Stimulated activated CD8-positive, alpha-beta memory T cell treated with anti-CD3 and anti-CD28 coated beads, Interleukin-4, amount 100 ng/mL, for 48 hours (primary cell): ENCODE measurements around the gene GLE1.
A peak's percentile ranks its signal among the peaks of the same experiment; 100 is the strongest.

Experiments
- DNase-seq: peaks from one replicate; pipeline ENCODE4 v3.0.0-alpha.2; 2020

GLE1 gene, protein sequence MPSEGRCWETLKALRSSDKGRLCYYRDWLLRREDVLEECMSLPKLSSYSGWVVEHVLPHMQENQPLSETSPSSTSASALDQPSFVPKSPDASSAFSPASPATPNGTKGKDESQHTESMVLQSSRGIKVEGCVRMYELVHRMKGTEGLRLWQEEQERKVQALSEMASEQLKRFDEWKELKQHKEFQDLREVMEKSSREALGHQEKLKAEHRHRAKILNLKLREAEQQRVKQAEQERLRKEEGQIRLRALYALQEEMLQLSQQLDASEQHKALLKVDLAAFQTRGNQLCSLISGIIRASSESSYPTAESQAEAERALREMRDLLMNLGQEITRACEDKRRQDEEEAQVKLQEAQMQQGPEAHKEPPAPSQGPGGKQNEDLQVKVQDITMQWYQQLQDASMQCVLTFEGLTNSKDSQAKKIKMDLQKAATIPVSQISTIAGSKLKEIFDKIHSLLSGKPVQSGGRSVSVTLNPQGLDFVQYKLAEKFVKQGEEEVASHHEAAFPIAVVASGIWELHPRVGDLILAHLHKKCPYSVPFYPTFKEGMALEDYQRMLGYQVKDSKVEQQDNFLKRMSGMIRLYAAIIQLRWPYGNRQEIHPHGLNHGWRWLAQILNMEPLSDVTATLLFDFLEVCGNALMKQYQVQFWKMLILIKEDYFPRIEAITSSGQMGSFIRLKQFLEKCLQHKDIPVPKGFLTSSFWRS

DNA sequence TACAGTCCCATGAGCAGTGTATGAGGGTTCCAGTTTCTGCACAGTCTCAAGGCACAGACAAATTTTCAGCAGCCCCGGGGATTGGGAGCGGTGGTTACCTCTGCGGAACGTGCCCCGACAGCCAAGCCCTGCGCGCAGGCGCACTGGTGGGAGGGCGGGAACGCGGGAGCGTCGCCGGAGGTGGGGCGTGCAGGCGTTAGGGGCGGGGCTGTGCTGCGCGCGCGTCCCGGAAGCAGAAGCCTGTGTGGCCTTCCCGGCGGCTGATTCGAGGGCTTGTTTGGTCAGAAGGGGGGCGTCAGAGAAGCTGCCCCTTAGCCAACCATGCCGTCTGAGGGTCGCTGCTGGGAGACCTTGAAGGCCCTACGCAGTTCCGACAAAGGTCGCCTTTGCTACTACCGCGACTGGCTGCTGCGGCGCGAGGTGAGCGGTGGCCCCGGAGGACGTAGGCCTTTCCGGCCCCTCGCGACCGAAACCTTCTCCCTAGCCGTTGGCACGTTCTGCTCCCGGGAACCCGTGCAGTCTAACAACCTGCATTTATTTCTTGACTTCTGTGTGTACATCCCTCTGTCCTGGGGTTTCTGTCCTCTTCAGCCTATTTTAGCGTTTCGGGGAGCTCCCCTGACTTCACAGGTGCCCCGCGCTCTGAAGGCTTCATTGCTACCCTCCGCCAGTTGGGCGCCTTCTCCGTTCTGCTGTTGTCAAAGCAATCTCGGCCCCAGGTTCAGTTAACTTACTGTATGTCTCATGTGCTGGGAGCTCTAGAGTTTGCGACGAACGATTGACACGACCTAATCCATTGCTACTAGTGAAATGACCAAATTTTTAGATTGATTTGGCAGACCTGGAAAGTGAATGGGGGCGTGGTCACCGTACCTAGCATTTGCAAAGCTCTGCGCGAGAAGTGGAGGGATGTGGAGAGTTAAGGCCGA lies at the start of gene GLE1:
GLE1 (plus strand) TSS at position 235 of the 929 bp plus-strand sequence; CDS start at position 322, 87 bp downstream.
- peak; percentile 99 for DNase-seq

DNA sequence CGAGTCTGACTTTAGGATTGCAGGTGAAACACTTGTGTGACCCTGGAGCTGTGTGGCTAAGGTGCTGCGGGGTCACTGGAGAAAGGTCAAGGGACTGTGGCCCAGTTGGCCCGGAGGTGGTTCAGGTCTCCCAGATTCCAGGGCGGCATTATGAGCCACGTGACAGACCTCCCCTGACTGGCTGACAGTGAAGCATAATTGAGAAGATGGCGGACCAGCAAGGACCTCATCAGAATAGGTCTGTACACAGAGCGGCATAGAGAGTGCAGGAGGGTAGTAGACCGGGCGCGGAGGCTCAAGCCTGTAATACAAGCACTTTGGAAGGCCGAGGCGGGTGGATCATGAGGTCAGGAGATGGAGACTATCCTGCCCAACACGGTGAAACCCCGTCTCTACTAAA lies 49.5 kb upstream of the GLE1 start:
- no peak for DNase-seq

DNA sequence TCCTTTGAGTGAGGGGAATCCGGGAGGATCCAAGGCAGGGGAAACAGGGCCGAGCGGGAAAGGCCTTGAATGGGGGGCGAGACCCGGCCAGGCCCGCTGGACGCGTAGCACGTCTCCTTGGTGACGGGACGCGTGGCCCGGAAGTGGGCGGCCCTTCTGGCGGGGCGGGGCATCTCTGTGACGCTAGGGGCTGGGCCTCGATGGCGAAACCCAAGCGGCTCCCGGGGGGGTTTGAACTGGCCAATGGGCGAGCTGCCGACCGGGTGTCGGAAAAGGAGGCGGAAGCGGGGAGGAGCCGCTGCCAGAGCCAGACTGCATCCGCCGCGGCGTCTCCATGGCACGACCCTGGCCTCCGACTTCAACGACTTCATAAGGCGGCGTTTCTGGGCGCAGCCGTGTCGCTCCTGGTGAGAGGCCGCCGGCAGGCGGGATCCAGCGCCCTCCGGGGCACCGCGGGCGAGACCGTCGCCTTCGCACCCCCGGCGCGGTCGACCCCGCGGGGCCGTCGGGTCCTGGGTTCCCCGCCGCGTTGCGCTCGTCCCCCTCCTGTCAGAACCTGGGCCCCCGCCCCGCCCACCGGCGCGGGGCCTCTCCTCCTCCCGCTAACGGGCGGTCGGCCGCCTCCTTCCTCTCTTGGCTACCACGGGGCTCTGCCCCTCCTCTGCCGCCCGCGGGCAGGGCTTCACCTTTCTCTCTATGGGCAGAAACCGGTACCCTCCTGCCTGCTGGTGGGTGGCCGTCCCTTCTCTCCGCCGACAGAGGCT lies 48.5 kb upstream of the GLE1 start, which contains the start of gene ODF2:
ODF2 (plus strand) TSS at position 158 of the 764 bp plus-strand sequence; CDS start at position 244, 86 bp downstream.
- peak; percentile 99 for DNase-seq

DNA sequence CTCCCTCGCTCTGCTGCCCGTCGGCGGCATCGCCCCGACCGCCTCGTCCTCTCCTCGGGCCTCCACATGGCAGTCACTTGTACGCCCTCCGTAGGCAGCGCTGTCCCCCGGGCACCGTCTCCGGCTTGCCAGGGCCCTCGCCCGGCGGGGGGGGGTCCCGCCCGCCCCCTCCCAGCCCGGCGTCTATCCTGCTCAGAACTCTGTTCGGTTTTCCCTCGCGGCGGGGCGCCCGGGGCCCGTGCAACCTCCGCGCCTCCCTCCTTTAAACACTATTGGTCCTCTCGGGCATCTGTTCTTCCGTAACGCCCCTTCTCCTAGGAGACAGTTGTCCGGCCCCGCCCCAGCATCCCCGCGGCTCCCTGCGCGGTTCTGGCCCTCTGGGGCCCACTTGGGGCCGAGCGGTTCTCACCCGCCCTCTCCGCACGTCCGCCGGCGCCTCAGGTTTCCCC lies 47.9 kb upstream of the GLE1 start:
- peak; percentile 81 for DNase-seq

DNA sequence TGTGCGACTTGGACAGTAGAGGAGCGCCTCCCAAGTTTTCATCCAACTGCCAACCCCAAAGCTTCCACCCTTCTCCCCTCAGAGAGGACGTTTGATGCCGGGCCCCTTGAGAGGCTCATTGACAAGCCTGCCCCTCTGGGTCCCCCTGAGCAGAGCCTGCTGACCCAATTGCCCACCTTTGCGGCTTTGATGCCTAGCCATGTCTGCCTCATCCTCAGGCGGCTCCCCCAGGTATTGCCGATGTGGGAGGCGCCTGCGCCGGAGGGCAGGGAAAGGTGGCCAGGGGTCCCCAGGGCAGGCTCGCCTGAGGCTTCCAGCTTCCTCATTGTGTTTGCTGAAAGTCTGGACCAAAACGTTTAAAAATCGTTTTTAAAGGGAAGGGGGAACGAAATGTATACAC lies 47.3 kb upstream of the GLE1 start:
- DNase-seq, result no peak

DNA sequence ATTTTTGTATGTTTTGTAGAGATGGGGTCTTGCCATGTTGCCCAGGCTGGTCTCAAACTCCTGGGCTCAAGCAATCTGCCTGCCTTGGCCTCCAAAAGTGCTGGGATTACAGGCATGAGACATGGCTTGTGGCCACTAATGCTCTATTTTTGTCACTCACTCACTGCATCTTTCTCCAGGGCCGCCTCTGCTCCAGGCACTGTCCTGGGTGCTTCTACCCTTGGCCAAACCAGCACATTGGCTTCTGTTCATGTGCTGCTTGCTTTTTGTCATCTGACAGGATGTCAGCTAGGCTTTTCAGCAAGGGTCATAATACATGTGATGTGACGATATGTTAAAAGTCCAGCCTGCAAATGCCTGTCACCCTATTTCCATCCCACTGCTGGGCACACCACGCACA lies 45.5 kb upstream of the GLE1 start:
- no peak for DNase-seq

DNA sequence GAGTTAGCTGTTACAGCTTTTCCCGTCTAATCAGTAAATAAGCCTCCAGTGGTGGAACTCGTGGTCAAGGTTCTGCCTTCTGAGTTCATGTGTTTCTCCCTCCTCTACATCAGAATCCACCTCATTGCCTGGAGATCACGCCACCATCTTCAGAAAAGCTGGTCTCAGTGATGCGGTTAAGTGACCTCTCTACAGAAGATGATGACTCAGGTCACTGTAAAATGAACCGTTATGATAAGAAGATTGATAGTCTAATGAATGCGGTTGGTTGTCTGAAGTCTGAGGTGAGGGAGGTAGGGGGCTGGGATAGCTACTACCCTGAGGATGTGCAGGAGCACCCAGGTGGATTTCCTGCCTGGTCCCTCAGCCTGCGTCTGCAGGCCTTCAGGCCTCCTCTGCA lies 35.4 kb upstream of the GLE1 start:
- DNase-seq, result no peak

DNA sequence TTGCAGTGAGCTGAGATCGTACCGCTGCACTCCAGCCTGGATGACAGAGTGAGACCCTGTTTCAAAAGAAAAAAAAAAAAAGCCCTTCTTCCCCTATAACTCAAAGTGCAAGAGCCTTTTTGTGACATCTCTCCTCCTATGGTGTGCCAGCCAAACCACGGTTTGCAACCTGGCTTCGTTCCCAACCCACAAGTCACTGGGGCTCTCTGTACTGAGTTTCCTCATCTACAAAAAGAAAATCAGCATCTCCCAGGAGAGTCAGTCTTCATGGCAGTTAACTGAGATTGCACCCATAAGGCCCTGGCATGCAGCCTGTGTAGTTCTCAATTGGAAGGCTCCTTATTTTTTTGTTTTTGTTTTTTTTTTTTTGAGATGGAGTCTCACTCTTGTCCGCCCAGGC lies 34.0 kb upstream of the GLE1 start:
- peak; percentile 28 for DNase-seq

DNA sequence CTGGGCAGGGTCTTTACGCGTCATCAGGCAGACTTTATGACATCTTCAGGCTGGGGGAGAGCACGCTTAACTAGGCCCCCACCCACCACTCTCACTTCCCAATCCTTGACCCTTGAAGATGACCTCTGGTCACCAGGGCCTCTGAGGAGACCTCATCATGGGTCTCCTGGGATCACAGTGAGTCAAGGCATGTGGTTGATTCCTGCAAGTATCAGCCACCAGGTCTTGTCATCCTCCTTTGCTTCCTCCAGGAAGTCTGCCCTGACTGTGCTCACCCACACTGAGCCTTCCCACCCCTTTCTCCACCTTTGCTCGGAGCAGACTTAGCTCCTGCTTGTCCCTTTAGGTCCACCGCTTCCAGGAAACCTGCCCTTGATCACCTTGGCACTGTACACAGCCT lies 31.4 kb upstream of the GLE1 start:
- no peak for DNase-seq

DNA sequence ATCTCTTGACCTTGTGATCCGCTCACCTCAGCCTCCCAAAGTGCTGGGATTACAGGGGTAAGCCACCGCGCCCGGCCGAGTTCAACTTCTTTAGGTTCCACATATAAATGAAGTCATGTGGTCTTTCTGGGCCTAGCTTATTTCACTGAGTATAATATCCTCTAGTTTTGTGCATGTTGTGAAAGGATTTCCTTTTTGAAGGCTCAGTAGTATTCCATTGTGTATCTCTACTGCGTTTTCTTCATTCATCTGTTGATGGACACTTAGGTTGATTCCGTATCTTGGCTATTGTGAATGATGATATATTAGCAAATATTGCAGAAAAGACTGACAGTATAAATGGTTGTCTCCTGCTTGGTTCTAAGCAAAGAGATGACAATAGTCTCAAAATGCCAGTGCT lies 28.7 kb upstream of the GLE1 start:
- DNase-seq, result no peak

DNA sequence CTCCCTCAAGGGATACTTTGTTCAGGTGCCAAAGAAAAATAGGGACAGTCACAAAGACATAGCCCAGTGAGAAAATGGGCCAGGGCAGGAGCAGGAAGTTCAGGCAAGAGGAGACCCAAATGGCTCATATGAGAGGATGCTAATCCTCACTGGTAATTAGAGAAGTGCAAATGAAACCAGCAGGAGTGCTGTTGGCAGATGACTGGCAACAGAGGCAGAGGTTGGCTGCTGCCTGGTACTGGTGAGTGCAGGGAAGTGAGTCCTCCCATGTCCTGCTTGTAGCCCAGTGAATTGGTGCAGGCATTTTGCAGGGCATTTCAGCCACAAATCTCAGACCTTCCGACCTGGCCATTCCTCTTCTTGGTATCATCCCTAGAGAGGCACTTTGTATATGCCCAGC lies 25.3 kb upstream of the GLE1 start:
- no peak for DNase-seq

DNA sequence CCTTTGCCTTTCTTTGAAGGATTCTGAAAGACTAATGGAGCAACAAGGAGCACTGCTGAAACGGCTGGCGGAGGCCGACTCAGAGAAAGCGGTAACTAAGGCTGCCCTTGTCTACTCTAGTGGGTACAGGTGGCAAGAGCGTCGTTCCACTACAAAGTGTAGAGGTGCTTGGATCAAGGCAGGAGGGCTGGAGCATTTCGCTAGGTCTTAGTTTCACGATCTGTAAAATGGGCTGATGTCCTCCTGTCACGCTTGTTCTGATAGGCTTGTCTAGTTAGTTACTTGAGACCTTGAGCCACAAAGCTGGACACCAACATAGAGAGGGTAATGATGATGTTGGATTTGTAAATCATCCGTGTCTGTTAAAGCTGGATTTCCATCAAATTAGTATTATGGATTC lies 23.0 kb upstream of the GLE1 start:
- DNase-seq, result no peak

DNA sequence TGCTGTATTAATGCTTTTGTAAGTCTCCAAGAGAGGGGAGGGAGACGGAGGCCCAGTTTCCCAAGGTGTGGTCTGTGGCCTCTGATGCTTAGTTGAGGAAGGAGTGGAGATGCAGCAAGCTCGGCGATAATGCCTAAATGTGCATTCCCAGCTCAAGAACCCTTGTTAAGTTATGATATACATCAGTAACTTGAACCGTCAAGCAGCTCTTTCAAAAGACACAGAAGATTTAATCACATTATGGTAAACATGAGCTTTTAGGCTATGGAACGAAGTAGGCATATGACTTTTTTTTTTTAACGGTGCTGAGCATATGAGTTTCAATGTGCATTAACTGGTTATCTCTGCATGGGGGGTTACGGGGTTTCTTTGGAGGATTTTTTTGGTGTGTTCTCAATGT lies 22.3 kb upstream of the GLE1 start:
- no peak for DNase-seq

DNA sequence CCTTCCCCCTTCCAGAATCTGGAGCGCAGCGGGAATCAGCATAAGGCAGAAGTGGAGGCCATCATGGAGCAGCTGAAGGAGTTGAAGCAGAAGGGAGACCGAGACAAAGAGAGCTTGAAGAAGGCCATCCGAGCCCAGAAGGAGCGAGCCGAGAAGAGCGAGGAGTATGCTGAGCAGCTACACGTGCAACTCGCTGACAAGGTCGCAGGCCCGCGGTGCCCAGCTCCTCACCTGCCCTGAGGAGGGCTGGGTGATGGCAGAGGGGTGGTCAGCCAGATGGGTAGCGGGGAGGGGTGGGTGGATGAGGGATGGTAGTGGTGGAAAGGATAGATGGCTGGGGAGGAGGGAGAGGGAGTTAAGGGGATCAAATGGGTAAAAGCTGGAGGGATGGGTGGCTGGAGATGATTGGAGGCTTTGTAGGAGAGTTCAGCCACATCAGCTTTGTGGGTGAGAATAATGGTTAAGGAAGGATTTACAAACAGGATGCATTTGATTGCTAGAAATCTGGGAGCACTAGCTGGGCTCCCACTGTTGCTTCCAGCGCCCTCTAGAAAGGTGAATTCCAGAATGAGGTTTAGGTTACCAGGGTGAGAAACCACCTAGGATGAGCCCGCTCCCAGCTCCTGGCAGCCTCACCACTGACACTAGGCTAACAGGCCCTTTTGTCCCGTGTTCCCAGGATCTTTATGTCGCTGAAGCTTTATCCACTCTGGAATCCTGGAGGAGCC lies 19.7 kb upstream of the GLE1 start:
- no peak for DNase-seq

DNA sequence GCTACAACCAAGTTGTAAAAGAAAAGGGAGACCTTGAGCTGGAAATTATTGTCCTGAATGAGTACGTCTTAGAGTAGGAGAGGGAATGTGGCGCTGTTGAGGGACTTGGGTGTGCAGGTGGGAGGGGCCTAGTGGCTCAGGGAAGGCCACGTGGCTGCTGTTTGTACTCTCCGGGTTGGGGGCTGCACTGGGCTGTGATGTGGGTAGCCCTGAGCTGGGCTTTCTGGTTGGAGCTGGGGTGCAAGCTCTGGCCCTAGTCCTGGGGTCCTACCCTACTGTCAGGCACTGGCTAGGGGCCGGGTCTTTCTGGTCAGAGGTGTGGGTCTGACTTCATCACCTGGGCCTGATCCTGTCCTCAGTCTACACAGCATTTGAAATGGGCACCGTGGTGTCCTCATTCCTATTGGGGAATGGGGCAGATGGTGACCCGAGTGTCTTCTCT lies 19.1 kb upstream of the GLE1 start:
- no peak for DNase-seq

DNA sequence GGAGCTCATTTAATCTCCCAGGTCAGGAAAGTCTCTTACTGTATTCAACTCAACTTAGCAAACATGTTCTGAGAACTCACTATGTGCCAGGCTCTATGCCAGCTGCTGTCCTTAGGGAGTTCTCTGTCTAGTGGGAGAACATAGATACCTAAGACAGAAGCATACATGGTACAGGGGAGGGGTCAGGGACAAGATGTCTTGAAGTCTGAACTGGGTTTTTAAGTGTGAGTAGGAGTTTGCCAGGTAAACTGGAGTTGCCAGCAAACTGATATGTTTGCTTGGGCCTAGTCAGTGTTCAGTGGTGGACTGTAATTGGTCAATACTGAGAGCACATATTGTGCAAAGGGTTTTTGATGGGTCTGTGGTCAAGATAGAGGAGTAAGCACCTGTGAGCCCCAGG lies 18.3 kb upstream of the GLE1 start:
- DNase-seq, result no peak

DNA sequence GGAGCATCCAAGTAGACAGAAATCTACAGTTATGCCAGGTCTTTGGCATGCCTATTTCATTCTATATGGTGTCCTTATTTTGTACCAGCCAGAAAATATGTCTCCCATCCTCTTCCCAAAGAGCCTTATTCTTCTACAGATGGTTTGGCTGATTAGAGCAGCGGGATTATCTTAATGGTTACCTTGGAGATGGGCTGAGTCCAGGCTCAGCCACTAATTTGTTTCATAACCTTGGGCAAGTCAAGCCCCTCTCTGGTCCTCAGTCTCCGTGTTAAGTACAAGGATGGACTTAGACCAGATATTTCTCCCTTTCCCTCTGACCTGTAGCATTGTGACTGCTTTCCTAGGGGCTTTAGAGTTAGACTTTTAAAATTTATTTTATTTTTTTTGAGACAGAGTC lies 11.1 kb upstream of the GLE1 start:
- DNase-seq, result no peak

DNA sequence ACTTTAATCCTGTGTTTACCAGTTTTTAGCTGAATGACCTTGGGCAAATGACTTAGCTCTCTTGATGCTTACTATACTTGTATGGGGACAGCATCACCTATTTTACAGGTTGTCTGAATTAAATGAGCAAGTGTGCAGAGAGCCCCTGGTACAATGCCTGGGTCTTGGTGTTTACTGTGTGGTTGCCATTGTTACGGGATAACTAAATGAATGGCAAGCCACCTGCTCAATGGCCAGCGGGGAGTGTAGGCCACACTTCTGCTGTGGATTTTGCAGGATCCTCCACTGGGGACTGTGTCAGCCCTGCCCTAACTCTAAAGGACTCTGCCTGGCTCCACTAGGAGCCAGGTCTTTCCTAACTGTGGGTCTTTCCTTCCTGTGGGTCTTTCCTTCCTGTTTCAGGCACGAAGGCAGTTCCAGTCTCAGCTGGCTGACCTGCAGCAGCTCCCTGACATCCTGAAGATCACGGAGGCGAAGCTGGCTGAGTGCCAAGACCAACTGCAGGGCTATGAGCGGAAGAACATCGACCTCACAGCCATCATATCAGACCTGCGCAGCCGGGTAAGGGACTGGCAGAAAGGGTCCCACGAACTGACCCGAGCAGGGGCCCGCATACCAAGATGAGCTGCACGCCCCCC lies 10.3 kb upstream of the GLE1 start:
- DNase-seq, result no peak

DNA sequence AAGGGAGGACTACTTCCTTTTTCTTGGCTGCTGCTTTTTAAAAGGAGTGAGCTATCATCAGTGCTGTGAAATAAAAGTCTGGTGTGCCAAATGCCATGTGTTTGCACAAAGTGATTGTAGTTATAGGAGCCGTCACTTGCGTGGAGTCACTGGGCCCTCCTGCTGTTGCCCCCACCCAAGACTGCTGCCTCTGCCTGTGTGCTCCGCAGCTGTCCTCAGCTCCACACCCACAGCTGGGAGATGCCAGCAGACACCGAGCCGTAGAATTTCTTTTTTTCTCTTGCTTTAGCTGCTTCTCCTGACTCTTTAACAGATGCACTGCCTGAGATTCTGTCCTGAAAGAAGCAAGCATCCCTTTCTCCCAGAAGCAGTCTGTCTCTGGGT lies 9.8 kb upstream of the GLE1 start:
- DNase-seq, result no peak

DNA sequence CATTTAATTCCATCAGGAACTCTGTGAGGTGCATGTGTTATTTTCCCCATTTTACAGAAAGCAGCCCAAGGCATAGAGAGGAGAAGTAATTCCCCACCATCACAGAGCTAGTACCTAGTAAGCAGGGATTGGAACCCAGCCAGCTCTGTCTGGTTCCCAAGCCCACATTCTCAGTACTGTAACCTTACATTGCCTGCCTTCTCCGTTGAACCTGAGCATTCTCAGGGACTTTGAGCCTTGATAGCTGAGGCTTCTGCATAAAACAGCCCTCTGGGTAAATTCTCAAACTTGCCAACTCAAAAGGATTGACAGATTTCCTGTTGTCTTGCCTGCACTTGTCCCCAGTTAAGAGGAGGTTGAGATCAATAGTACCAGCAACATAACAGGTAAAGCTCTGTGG lies 9.2 kb upstream of the GLE1 start:
- DNase-seq, result no peak

DNA sequence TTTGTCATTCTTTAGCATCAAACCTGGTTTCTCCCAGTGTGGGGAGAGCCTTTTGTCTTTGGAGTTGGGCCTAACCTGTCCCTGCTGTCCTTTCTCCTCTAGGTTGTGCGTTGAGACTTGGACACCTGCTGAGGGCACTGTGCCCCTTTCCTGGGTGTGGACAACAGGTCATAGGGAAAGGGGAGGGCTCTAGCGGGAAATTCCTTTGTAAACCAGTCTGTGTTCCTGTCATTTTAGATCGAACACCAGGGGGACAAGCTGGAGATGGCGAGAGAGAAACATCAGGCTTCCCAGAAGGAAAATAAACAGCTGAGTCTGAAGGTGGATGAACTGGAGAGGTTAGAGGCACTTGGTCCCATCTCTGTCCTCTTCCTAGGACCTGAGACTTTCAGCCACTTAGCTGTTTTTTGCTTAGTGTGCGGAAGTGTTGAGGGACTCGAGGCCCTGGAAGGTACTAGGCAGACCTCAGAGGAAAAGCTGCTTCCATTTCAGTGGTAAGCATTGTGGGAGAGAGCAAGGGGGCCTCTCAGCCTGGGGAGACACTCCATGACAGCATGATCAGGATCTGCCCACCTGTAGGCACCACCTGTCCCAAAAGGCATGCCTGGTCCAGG lies 8.6 kb upstream of the GLE1 start:
- no peak for DNase-seq
